Prostate gland (tissue), 2 donors: Measurements from ENCODE around the gene NPFFR1. TPM values are rescaled to one million over a fixed set of nuclear protein-coding genes. Genes with fewer than 3 reads are reported as not detected.

Experiments
- DNase-seq: peaks from one replicate; pipeline ENCODE4 v3.0.0-alpha.2; 2019; ENCODE audit warnings: low spot score
- H3K27ac ChIP-seq, 2 donors: fragments of 200-600 bp; sonication (generic); 2 replicates each; pipeline ENCODE4 v1.5.1; 2017 to 2019
- H3K27me3 ChIP-seq: fragments of 200-600 bp; sonication (generic); replicated peaks from 2 replicates; pipeline ENCODE4 v1.5.1; 2019; ENCODE audit not compliant: insufficient read depth
- H3K36me3 ChIP-seq, 2 donors: fragments of 200-600 bp; sonication (generic); 1 replicate in 1 of 2; 2 replicates in 1 of 2; pipeline versions ENCODE4 v1.5.1 to v1.8.1; 2017 to 2019
- H3K4me1 ChIP-seq: fragments of 200-600 bp; sonication (generic); replicated peaks from 2 replicates; pipeline ENCODE4 v1.5.1; 2019
- H3K4me3 ChIP-seq, 2 donors: fragments of 200-600 bp; sonication (generic); 2 replicates each; pipeline ENCODE4 v1.5.1; 2017 to 2019
- H3K9me3 ChIP-seq: fragments of 200-600 bp; sonication (generic); 2 replicates; pipeline ENCODE4 v1.5.1; 2017
- POLR2A ChIP-seq: fragments of 450-650 bp; IDR thresholded peaks from one replicate; pipeline ENCODE4 v1.6.1; 2016; ENCODE audit warnings: antibody characterized with exemption, mild to moderate bottlenecking
- POLR2AphosphoS5 ChIP-seq: sonication (generic); formaldehyde crosslinking; IDR thresholded peaks from one replicate; pipeline ENCODE4 v1.6.1; 2017; ENCODE audit warnings: antibody characterized with exemption
- WGBS: methylation state at CpG from one replicate; pipeline ENCODE4 v1.1.5; 2018; 5-methylcytosine and 5-hydroxymethylcytosine counted together
- intact Hi-C: fragments of 100-400 bp; cut with DNase I; formaldehyde crosslinking; loops from one replicate; pipeline ENCODE4 v1.14.2; 2022
- total RNA-seq, 2 donors: library from RNA; depleted of rRNA; stranded (reverse); fragments of >200 nt; gene quantifications; one replicate each; pipeline ENCODE4 v1.1.0, GENCODE V29; 2016
- TF ChIP-seq, protein P1 (sequence below), 4 experiments: fragments of 200-600 bp in 2 of 4; fragments of 450-650 bp in 2 of 4; sonication (generic) in 2 of 4; IDR thresholded peaks; 1 replicate in 3 of 4; 2 replicates in 1 of 4; pipeline ENCODE4 v1.5.1; 2016 to 2019; ENCODE audit warnings: antibody characterized with exemption in 4 of 4, mild to moderate bottlenecking in 2 of 4, moderate library complexity in 2 of 4

The NPFFR1 gene
- total RNA-seq, 2 donors from 2014 or later, result under 0.01 to 1.1 TPM

GRCh38 chr10:70309661-70310060 is 25.9 kb upstream of the NPFFR1 start:
- TF ChIP-seq POLR2AphosphoS5, result no peak
- TF ChIP-seq, protein P1, sequence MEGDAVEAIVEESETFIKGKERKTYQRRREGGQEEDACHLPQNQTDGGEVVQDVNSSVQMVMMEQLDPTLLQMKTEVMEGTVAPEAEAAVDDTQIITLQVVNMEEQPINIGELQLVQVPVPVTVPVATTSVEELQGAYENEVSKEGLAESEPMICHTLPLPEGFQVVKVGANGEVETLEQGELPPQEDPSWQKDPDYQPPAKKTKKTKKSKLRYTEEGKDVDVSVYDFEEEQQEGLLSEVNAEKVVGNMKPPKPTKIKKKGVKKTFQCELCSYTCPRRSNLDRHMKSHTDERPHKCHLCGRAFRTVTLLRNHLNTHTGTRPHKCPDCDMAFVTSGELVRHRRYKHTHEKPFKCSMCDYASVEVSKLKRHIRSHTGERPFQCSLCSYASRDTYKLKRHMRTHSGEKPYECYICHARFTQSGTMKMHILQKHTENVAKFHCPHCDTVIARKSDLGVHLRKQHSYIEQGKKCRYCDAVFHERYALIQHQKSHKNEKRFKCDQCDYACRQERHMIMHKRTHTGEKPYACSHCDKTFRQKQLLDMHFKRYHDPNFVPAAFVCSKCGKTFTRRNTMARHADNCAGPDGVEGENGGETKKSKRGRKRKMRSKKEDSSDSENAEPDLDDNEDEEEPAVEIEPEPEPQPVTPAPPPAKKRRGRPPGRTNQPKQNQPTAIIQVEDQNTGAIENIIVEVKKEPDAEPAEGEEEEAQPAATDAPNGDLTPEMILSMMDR (IDR thresholded peaks at IDR 0.05), result no peak

GRCh38 chr10:70308121-70309060 is 24.6 kb upstream of the NPFFR1 start:
- H3K9me3 ChIP-seq, result no peaks in the 10 kb centered on the region
- 93% methylated on average over 19 of the region's 19 CpGs for WGBS
- intact Hi-C loops, result no loop called here
- no peaks in the 10 kb centered on the region for H3K36me3 ChIP-seq
- TF ChIP-seq POLR2AphosphoS5 (no peak), POLR2A (no peak)
- TF ChIP-seq, protein P1 (IDR thresholded peaks at IDR 0.05), result no peak
- no peak for DNase-seq
- no peak overlapping the region for H3K27ac ChIP-seq
- H3K4me3 ChIP-seq, result no peak overlapping the region
- H3K27me3 ChIP-seq, result no peaks in the 10 kb centered on the region
- no peaks in the 10 kb centered on the region for H3K4me1 ChIP-seq

More at GRCh38 chr10:70309661-70310060, 25.9 kb upstream of the NPFFR1 start:
- Histone ChIP-seq H3K36me3 (no peaks in the 10 kb centered on the region), H3K9me3 (no peaks in the 10 kb centered on the region), H3K4me3 (no peak overlapping the region), H3K4me1 (no peaks in the 10 kb centered on the region), H3K27me3 (no peaks in the 10 kb centered on the region), H3K27ac (no peak overlapping the region)
- DNase-seq, result no peak
- 97% methylated on average over 7 of the region's 7 CpGs for WGBS
- intact Hi-C loops, result no loop called here

DNA sequence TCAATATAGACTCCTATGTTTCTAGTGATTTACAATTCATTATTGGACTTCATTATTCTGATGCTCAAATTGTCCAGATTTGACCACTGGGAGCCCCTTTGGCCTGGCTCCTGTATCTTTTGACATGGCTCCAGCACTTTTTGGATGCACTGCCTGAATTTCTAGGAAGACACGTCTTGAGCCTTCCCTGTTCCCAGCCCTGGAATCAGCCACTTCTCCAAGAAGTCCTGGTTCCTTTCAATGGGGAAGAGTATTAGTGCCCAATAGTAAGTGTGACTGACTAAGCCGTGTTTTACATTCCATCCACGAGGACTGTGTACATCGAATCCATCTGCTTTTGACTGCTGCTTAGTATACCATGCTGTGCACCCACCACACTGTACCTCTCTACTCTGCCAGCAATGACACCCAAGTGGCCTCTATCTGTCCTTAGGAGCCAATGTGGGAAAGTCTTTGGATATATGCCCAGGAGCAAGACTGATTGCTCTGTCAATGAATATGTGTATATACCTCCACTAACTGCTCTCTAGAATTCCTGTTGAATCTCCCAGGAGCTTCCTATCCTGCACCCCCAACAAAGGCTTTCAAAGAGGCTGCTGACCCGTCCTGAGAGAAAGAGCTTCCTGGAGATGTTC is 23.2 kb upstream of the NPFFR1 start:
- H3K27ac ChIP-seq, result no peak overlapping the region
- no peaks in the 10 kb centered on the region for H3K27me3 ChIP-seq
- TF ChIP-seq POLR2A (no peak), POLR2AphosphoS5 (no peak)
- TF ChIP-seq, protein P1 (IDR thresholded peaks at IDR 0.05), result no peak
- 82% methylated on average over 5 of the region's 5 CpGs for WGBS
- H3K36me3 ChIP-seq, result no peaks in the 10 kb centered on the region
- no peak overlapping the region for H3K4me3 ChIP-seq
- intact Hi-C loops, result no loop called here
- H3K9me3 ChIP-seq, result no peaks in the 10 kb centered on the region
- no peak for DNase-seq
- H3K4me1 ChIP-seq, result no peaks in the 10 kb centered on the region

GRCh38 chr10:70306181-70306705 is 22.4 kb upstream of the NPFFR1 start:
- TF ChIP-seq POLR2AphosphoS5 (no peak), POLR2A (no peak)
- TF ChIP-seq, protein P1 (IDR thresholded peaks at IDR 0.05), result no peak

More at GRCh38 chr10:70306181-70306705, 22.4 kb upstream of the NPFFR1 start:
- Histone ChIP-seq H3K9me3 (no peaks in the 10 kb centered on the region), H3K4me1 (no peaks in the 10 kb centered on the region), H3K4me3 (no peak overlapping the region), H3K36me3 (no peaks in the 10 kb centered on the region), H3K27me3 (no peaks in the 10 kb centered on the region), H3K27ac (no peak overlapping the region)
- DNase-seq, result no peak
- intact Hi-C loops, result no loop called here
- WGBS, result 87% methylated on average over 4 of the region's 4 CpGs
